Fibroblast of skin of left quadriceps (primary cell): Measurements from ENCODE around the gene LAMA2.
A peak's percentile ranks its signal among the peaks of the same experiment; 100 is the strongest.

ENCODE experiments used
- DNase-seq, 2 experiments: peaks; one replicate each; pipeline ENCODE4 v3.0.0-alpha.2; 2013; ENCODE audit warnings: low read depth in 2 of 2

LAMA2 gene, protein sequence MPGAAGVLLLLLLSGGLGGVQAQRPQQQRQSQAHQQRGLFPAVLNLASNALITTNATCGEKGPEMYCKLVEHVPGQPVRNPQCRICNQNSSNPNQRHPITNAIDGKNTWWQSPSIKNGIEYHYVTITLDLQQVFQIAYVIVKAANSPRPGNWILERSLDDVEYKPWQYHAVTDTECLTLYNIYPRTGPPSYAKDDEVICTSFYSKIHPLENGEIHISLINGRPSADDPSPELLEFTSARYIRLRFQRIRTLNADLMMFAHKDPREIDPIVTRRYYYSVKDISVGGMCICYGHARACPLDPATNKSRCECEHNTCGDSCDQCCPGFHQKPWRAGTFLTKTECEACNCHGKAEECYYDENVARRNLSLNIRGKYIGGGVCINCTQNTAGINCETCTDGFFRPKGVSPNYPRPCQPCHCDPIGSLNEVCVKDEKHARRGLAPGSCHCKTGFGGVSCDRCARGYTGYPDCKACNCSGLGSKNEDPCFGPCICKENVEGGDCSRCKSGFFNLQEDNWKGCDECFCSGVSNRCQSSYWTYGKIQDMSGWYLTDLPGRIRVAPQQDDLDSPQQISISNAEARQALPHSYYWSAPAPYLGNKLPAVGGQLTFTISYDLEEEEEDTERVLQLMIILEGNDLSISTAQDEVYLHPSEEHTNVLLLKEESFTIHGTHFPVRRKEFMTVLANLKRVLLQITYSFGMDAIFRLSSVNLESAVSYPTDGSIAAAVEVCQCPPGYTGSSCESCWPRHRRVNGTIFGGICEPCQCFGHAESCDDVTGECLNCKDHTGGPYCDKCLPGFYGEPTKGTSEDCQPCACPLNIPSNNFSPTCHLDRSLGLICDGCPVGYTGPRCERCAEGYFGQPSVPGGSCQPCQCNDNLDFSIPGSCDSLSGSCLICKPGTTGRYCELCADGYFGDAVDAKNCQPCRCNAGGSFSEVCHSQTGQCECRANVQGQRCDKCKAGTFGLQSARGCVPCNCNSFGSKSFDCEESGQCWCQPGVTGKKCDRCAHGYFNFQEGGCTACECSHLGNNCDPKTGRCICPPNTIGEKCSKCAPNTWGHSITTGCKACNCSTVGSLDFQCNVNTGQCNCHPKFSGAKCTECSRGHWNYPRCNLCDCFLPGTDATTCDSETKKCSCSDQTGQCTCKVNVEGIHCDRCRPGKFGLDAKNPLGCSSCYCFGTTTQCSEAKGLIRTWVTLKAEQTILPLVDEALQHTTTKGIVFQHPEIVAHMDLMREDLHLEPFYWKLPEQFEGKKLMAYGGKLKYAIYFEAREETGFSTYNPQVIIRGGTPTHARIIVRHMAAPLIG (N-terminal part only)

DNA sequence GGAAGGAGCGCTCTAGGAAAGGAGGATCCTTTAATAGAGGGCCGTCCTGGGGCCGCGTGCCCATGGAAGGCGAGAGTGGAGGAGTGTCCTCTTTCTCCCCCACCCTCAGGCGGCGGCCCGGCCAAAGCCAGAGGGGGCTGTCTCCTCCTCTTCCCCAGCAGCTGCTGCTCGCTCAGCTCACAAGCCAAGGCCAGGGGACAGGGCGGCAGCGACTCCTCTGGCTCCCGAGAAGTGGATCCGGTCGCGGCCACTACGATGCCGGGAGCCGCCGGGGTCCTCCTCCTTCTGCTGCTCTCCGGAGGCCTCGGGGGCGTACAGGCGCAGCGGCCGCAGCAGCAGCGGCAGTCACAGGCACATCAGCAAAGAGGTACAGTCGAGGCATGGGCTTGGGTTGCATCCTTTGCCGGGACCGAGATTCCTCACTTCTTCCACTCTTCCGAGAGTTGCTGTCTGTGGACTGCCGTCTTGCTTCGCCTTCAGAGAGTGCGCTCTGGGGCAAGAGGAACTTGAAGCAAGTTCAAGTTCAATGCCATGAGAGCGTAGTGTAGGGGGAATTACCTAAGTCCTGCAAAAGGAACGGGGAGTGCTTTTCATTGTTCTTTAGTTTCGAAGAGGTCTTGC, at the start of gene LAMA2:
TSS of gene LAMA2 (plus strand) at position 148 of the 621 bp plus-strand sequence. CDS start at position 256, 108 bp downstream.
- peak; percentile 31 to 33 for DNase-seq

DNA sequence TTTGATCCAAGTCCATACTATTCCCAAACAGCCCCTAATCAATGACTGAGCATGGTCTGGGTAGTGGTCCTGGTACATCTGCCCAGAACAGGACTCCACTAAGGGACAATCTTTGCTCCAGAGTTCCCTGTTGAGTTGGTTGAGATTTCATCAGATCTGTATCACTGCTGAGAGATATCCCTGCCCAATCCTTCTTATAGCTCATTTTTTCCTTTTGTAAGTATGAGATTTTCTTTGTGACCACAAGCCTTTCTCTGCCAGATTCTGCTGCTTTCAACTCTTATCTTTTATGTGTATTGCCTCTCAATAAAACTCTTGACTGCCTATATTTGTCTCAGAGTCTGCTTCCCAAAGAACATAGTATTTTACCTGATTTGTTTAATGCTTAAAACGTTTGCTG, 46.2 kb upstream of the LAMA2 start:
- DNase-seq: no peak

DNA sequence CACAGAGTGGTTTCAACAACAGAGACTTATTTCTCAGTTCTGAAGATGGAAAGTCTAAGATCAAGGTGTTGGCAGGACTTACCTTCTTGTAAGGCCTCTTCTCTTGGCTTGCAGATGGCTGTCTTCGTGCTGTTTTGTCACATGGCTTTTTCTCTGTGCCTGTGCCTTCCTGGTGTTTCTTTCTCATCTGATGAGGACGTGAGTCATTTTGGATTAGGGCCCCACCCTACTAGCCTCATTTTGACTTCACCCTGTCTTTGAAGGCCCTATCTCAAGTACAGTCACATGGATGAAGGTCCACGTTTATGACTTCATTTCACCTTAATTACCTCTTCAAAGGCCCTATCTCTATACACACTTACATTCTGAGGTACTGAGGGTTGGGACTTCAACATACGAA, 41.4 kb upstream of the LAMA2 start:
- no peak for DNase-seq

DNA sequence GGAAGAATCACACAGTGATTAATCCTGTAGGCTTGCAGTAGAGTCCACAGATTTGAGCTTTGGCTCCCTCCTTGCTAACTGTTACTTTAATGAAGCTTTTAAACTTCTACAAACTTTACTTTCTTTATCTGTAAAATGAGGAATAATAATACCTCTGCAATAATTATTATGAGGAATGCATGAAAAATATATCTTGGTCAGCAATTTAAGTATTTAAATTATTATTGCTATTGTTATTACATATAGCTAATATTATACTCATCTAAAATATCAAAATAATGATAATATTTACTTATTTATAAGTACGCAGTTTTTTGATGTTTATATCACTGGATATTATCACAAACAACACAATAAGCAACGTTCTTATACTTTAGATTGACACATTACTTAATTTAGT, 38.3 kb upstream of the LAMA2 start:
- no peak for DNase-seq

DNA sequence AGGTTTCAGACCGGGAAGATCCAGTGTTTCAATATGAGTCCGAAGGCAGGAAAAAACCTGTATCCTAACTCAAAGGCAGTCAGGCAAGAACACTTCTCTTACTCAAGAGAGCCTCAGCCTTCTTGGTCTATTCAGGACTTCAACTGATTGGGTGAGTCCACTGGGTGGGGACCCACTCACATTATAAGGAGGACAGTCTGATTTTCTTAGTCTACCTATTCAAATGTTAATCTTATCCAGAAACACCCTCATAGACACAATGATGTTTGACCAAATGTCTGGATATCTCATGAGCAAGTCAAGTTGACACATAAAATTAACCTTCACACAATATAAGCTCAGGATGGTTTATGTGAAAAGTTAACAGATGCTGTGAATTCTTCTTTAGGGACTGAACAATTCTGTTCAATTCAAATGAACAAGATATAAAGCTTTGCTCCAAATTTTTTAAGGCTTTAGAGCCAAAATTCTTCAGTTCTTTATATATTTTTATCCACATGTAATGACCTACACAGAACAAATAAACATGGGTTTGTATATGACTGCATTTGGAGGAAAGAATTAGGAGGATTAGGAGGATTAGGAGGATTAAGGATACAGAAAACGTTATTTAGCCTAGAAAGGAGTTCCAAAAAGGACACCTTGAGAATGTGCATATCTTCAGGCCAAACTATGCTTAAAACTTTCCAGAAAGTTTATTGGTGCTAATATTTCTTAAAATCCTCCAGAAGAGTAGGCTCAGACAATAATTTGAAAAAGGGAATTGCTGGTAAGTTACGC, 35.3 kb upstream of the LAMA2 start:
- no peak for DNase-seq

DNA sequence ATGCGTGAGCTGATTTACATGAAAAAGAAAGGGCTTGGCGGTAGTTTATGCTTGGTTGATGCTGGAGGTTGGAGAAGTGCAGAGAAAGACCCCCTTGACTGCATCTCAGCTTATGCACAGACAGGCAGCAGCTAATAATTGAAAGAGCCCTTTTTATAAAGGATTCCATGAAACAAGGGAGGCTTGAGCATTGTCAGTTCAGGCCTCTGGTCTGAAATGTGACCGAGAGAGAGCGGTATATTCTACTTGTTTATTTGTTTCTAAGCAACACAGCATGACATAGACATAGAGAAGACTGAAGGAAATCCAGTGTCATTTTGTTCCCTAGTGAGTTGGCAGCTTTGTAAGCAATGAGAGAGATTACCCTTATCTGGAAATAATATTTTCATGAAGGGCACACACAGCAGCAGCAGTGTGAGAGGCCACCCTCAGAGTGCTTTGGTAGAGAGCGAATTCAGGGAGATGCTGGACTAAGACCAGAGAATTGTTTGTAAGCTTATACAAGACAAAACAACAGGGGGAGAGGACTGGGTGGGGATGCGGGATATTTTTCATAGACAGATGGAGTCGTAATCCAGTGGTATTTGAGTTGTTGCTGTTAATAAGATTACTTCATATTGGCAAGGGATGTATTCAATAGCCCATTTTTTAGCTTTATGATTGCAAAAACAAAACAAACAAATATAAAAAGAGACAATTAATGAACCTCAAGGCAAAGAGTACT, 34.6 kb upstream of the LAMA2 start:
- DNase-seq: no peak

DNA sequence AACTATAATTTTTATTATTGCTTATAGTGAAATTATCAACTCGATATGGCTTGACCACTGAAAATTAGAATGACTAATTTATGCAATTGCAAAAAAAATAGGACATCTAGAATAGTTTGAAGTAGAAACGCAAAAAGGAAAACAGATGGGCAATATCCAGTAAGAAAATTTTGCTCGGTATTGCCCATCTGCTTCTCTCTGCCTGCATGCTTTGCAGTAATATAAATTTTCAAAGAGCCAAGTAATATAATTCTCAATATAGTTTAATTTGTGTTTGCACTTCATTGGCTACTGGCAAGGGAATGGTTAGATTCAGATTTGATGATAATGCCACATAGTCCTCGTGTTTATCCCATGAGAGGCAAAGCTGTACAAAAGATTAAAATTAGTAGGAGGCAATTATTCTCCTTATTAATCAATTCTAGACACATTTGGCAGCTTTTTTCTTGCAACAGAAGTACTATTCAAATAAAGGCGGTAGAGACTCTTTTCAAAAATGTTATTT, 27.3 kb upstream of the LAMA2 start:
- no peak for DNase-seq

DNA sequence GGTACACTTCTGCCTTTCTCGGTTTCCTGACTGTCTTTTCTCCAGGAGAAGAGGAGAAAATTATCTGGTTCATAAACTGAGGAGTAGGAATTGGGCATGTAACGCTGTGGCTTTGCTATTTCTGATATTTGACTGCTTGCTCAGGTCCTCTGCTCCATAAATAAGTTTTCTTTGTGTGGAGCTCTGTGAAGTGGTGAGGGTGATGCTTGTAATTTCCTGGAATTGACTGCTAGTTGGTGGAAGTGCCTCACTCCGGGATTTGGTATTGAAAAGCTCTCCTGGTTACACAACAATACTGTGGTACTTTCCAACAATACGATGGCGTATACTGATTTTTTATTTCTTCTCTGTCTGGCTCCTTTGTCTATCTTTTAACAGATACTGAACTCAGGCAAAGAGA, 25.1 kb upstream of the LAMA2 start:
- DNase-seq: no peak

DNA sequence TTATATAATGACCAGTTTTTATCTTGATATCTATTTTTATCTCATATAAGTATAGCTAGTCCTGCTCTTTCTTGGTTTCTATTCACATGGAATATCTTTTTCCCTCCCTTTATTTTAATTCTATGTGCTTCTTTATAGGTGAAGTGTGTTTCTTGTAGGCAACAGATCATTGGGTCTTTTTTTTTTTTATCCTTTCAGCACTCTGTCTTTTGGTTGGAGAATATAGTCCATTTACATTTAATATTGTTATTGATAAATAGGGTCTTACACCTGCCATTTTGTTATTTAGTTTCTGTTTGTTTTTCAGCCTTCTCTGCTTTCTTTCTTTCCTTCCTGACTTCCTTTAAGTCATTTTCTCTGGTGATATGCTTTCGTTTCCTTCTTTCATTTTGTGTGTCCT, 22.2 kb upstream of the LAMA2 start:
- no peak for DNase-seq

DNA sequence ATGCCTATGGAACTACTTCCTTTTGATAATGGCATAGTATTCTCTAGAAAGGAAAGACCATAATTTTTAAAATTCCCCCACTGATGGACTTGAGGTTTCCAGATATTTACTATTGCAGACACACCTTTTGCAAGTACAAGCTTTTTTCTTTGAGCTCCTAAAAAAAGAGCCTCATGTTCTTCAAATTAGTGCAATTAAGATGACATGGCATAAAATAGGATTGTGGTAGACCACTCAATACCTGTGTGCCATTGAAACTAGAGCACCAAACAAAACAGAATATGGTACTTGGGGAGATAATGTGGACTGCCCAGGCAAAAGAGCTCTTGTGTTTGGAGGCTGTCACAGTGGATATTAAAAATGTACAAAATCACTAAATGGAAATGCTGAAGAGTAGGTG, 19.0 kb upstream of the LAMA2 start:
- no peak for DNase-seq

DNA sequence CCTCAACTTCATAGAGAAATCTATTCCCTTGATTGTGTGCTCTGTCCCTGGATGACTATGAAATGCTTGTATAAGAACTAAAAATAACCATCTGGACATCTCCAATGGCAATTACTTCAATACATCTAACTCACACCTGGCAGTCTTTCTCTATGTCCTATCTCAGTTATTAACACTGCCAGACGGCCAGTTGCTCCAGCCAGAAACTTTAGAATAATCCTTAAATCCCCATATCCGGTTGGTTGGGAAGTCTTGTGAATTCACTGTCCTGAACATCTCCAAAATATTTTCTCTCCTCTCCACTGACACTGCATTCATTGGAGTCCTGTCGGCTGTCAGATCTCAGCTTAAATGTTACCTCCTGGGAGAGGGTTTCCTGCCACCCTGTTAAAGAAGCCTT, 12.2 kb upstream of the LAMA2 start:
- no peak for DNase-seq

DNA sequence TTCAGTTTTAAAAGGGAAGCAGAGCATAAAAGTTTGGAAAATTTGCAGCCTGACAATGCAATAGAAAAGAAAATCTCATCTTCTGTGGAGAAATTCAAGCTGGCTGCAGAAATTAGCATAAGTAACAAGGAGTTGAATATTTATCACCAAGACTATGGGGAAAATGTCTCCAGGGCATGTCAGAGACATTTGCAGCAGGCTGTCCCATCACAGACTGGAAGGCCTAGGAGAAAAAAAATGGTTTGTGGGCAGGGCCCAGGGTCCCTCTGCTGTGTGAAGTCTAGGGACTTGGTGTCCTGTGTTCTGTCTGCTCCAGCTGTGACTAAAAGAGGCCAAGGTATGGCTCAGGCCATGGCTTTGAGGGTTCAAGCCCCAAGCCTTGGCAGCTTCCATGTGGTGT, 8.1 kb upstream of the LAMA2 start:
- no peak for DNase-seq

DNA sequence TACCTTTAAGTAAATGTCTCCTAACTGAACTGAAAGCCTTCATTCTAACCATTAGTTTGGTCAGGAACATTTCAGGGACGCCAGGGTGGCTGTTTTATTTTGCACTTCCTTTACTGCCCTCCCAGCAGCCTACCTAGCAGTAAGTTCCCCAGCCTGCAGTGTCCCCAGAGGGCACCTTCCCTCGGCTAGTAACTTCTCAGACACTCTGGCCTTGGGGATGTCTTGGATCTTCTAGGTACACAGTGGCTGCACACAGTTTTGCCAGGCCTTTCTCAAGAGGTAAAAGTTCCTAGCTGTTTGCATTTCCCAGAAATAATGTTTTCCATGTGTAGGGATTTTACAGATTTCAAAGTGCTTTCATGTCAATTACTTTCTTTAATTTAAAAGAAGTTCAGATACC, 378 bp upstream of the LAMA2 start:
- DNase-seq: no peak

DNA sequence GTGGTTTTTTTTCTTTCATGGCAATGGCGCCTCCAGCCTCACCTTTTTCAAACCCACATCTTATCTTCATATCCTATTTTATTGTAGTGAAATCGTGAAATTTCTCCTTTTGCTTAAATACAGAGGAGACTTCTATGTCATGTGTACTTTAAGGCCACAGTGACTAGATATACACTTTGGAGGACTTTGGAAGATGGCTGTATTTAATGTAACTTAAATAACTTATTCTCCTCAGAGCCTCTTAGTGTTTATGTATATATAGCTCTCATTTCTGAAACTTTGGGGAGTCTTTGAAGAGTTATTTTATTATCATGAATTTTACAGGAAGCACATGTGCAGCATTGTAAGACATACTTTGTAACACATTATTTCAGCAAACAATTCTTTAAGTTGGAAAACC, 968 bp downstream of the LAMA2 start:
- DNase-seq: no peak

DNA sequence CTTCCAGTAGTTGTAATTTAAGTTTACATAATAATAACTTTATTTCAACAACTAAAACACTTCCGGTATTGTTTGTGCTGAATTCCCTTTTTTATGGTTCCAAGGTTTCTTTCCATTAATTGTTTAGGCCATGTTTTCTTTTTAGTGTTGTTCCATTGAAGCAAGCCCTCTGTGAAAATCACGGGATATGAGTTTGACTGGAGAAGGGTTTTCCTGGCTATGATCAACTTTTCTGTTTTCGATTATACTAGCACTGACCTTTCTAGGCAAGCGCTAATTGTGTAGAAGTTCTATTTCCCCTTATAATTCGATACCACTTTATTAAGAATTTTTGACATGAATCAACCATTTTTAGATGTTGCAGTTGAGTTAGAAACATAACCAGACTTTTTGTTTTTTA, 2.4 kb downstream of the LAMA2 start:
- DNase-seq: no peak

DNA sequence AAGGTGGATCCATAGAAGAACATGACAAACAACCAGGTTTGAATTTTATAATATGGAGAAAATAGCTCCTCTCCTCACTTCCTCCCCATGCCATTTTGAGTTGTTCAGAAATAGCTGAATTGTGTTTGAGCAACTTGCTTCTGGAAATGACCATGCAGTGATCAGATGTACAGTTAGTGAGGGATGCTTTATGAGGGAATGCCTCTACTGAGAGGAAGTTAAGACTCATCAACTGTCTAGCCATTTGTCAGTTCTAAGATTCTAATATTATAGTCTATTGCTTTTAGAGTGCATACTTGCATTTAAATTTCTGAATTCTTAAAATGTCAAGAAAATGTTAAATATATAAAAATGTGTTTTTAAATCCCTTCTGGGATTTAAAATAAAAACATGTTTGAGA, 3.8 kb downstream of the LAMA2 start:
- no peak for DNase-seq

DNA sequence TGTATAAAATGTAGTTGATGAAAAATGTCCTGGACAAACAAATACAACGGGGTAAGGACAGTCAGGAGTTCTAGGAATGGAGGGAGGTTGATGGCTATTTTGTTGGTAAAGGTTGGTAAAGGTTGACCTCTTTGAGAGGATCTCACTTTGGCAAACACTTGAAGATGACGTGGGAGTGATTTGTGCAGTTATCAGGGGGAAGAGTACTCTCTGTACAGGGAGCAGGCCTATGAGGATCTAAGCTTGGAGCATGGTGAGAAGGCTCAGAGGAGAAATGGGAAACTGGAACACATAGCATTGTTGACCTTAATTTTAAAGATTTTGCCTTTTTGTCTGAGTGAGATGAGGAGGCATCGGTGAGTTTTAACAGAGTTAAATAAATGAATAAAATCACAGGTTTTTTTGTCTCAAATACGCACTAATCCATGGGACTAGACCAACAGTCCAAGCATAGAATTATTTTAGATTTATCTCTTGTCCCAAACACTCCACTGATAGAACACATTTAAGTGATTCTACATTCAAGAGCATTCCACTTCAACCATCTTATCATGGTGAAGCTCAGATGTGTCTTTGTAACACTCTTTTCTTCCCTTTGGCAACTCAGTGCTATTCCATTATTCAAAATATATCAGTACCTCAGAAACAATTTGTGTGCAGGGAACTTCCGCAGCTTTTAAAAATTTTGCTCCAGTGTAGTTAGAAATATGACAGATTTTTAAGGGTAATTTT, 5.7 kb downstream of the LAMA2 start:
- no peak for DNase-seq

DNA sequence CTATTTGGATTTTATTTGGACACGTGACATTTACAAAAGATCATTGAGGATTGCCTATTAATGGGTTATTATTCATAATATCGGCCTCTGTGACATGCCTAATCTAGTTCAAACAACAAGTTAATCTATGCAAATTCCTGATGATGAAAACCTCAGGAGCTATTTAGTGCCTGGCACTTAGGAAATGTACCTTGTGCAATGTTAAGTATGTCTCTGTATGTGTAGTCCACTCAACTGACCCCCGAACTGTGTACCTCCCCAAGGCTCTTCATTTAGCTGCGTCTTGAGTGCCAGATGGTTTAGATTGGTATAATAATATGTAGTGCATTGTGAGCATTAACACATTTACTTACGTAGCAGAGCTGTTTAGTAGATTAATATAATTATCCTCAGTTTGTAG, 6.9 kb downstream of the LAMA2 start:
- no peak for DNase-seq

DNA sequence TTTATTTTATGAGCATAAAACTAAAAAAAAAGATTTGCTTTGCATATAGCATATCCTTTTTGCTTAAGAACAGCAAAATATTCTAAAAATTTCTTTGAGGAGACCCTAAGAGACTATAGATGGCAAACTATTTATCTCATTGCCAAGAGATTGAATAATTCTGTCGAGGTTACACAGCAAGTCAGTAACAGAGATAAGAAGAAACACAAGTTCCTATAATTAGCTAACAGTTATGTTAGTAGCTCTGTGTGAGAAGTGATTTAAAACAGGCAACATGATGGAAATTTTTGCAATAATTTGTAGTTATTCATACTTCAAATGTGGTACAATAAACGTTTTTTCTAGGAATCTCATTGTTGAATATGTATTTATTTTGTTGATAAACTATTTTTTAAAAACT, 9.1 kb downstream of the LAMA2 start:
- DNase-seq: no peak
